Smooth muscle cell (in vitro differentiated cells): ENCODE results near the gene F2RL2. TPM values are rescaled to one million over a fixed set of nuclear protein-coding genes. Genes with fewer than 3 reads are reported as not detected.
"Not testable (repeated sequence)": the region's sequence is repeated elsewhere in the genome, so short reads cannot be mapped to it uniquely, and the experiment has no call there.

Source experiments
- DNase-seq: peaks from one replicate; lab custom pipeline; 2025; ENCODE audit not compliant: unreplicated experiment; lab: John Stamatoyannopoulos, UW
- H2AFZ ChIP-seq: fragments of 200-600 bp; sonication (generic); 2 replicates; pipeline ENCODE4 v1.6.0; 2016; ENCODE audit warnings: antibody characterized with exemption, low read depth, mild to moderate bottlenecking
- H3F3A ChIP-seq: fragments of 200-600 bp; sonication (generic); 2 replicates; pipeline ENCODE4 v1.6.0; 2017; ENCODE audit warnings: antibody characterized with exemption, low read depth
- H3K27ac ChIP-seq: fragments of 200-600 bp; sonication (generic); 2 replicates; pipeline ENCODE4 v1.5.1; 2016; ENCODE audit warnings: low read depth, mild to moderate bottlenecking
- H3K27me3 ChIP-seq: fragments of 200-600 bp; sonication (generic); 2 replicates; pipeline ENCODE4 v1.6.1; 2016; ENCODE audit warnings: low read depth, mild to moderate bottlenecking
- H3K36me3 ChIP-seq: fragments of 200-600 bp; sonication (generic); 2 replicates; pipeline ENCODE4 v1.5.1; 2016; ENCODE audit warnings: low read depth
- H3K4me1 ChIP-seq: fragments of 200-600 bp; sonication (generic); 2 replicates; pipeline ENCODE4 v1.5.1; 2016; ENCODE audit warnings: low read depth
- H3K4me2 ChIP-seq: fragments of 200-600 bp; sonication (generic); 2 replicates; pipeline ENCODE4 v1.6.0; 2016; ENCODE audit warnings: mild to moderate bottlenecking
- H3K4me3 ChIP-seq: fragments of 200-600 bp; sonication (generic); 2 replicates; pipeline ENCODE4 v1.5.1; 2016; ENCODE audit warnings: mild to moderate bottlenecking
- H3K79me2 ChIP-seq: fragments of 200-600 bp; sonication (generic); 2 replicates; pipeline ENCODE4 v1.6.0; 2016; ENCODE audit warnings: low read depth, mild to moderate bottlenecking
- H3K9ac ChIP-seq: fragments of 200-600 bp; sonication (generic); 2 replicates; pipeline ENCODE4 v1.6.0; 2016; ENCODE audit warnings: low read depth
- H3K9me3 ChIP-seq: fragments of 200-600 bp; sonication (generic); replicated peaks from 2 replicates; pipeline ENCODE4 v1.5.1; 2016; ENCODE audit warnings: low read depth
- H4K20me1 ChIP-seq: fragments of 200-600 bp; sonication (generic); 2 replicates; pipeline ENCODE4 v1.6.0; 2016; ENCODE audit warnings: low read depth
- WGBS: methylation state at CpG from one replicate; pipeline ENCODE4 v1.1.7; 2016; ENCODE audit warnings: low lambda C conversion rate; 5-methylcytosine and 5-hydroxymethylcytosine counted together
- polyA plus RNA-seq: library from polyadenylated mRNA; unstranded; fragments of >200 nt; fragmentation: Nextera tagmentation; extraction: Ambion mirVana; gene quantifications from 2 replicates; pipeline ENCODE4 v1.2.1, GENCODE V29; 2016
- total RNA-seq: library from RNA; depleted of rRNA; stranded (reverse); fragments of >200 nt; gene quantifications from 2 replicates; pipeline ENCODE4 v1.2.3, GENCODE V29; 2014
- TF ChIP-seq, protein P1 (sequence below): fragments of 200-600 bp; sonication (generic); IDR thresholded peaks from 2 replicates; pipeline ENCODE4 v1.5.1; 2017; ENCODE audit warnings: borderline replicate concordance, mild to moderate bottlenecking, antibody characterized with exemption; ENCODE audit not compliant: insufficient read depth, poor library complexity, severe bottlenecking

The F2RL2 gene
- total and polyA plus RNA-seq, 2 experiments from 2014 or later: 1.4 TPM; not detected in 1

GRCh38 chr5:76607353-76607871, 15.8 kb downstream of the F2RL2 start:
- Histone ChIP-seq H3K4me2 (peak overlapping the region; percentile 63), H3K4me3 (no peak overlapping the region), H4K20me1 (no peaks in the 10 kb centered on the region), H3K4me1 (peaks cover 16% of the 10 kb centered on the region), H3K9me3 (no peaks in the 10 kb centered on the region), H3K79me2 (no peaks in the 10 kb centered on the region), H3K27me3 (no peaks in the 10 kb centered on the region), H2AFZ (peak overlapping the region; percentile 64), H3F3A (no peaks in the 10 kb centered on the region), H3K36me3 (no peaks in the 10 kb centered on the region), H3K9ac (no peak overlapping the region), H3K27ac (peak overlapping the region; percentile 15)
- 51% methylated on average over 9 of the region's 9 CpGs for WGBS
- DNase-seq: no peak
- TF ChIP-seq, protein P1, sequence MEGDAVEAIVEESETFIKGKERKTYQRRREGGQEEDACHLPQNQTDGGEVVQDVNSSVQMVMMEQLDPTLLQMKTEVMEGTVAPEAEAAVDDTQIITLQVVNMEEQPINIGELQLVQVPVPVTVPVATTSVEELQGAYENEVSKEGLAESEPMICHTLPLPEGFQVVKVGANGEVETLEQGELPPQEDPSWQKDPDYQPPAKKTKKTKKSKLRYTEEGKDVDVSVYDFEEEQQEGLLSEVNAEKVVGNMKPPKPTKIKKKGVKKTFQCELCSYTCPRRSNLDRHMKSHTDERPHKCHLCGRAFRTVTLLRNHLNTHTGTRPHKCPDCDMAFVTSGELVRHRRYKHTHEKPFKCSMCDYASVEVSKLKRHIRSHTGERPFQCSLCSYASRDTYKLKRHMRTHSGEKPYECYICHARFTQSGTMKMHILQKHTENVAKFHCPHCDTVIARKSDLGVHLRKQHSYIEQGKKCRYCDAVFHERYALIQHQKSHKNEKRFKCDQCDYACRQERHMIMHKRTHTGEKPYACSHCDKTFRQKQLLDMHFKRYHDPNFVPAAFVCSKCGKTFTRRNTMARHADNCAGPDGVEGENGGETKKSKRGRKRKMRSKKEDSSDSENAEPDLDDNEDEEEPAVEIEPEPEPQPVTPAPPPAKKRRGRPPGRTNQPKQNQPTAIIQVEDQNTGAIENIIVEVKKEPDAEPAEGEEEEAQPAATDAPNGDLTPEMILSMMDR: no peak

DNA sequence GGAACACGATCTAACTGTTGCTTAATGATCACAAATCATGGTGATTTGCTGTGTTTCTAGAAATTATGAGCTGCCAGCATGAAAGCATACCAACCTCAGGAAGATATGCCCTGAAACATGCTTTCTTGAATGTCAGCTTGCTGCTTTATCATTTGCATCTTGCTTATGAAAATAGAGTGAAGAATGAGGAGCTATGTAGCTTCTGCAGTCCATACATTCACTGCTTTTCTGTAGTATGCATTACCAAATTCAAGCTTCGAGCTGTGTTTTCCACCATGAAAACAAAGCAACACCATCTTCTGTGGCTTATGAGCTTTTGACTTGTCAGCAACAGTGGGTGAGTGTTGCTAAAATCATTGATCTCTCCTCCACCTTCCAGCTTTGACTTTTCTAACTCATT, 16.5 kb downstream of the F2RL2 start:
- peaks cover 16% of the 10 kb centered on the region for H3K4me1 ChIP-seq
- no peak overlapping the region for H3K4me3 ChIP-seq
- TF ChIP-seq, protein P1: no peak
- H3F3A ChIP-seq: no peaks in the 10 kb centered on the region
- peak overlapping the region; percentile 64 for H2AFZ ChIP-seq
- H3K36me3 ChIP-seq: no peaks in the 10 kb centered on the region
- no peaks in the 10 kb centered on the region for H4K20me1 ChIP-seq
- H3K79me2 ChIP-seq: no peaks in the 10 kb centered on the region
- peak overlapping the region; percentile 15 for H3K27ac ChIP-seq
- peak overlapping the region; percentile 63 for H3K4me2 ChIP-seq
- 73% methylated on average over 2 of the region's 2 CpGs for WGBS
- H3K9ac ChIP-seq: no peak overlapping the region
- H3K9me3 ChIP-seq: no peaks in the 10 kb centered on the region
- no peak for DNase-seq
- no peaks in the 10 kb centered on the region for H3K27me3 ChIP-seq

DNA sequence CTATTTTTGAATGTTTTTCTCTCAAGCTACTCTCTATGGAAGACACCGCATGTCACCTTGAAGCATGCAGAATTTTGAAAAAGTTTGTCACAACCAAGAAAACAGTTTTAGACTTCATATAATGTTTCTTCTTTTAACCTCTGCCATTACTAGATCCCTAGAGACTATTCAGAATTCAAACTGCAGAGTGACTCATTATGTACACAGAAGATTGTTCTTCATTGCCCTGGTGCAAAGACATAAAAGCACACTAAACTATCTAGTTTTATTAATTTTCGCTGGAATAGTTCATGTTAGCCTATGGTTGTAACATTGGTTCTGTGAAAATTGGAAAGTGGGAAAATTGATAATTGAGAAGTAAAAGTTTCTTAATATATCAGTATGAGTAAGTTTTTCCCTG, 18.4 kb downstream of the F2RL2 start:
- no peak for DNase-seq
- Histone ChIP-seq H3K9me3 (no peaks in the 10 kb centered on the region), H2AFZ (no peak overlapping the region), H3K79me2 (no peaks in the 10 kb centered on the region), H3K9ac (no peak overlapping the region), H3K4me3 (no peak overlapping the region), H3K4me2 (no peak overlapping the region), H3K27ac (no peak overlapping the region), H3K36me3 (no peaks in the 10 kb centered on the region), H3K4me1 (peaks cover 16% of the 10 kb centered on the region), H4K20me1 (no peaks in the 10 kb centered on the region), H3K27me3 (no peaks in the 10 kb centered on the region), H3F3A (no peaks in the 10 kb centered on the region)
- TF ChIP-seq, protein P1: no peak
- WGBS: 67% methylated on average over 2 of the region's 2 CpGs

- peaks cover 16% of the 10 kb centered on the region for H3K4me1 ChIP-seq
- 100% methylated on average over 1 of the region's 1 CpG for WGBS
- not testable (repeated sequence) for H3K9me3 ChIP-seq, H3K27me3 ChIP-seq, H3K36me3 ChIP-seq, H3K4me2 ChIP-seq, H2AFZ ChIP-seq, H3F3A ChIP-seq, H3K4me3 ChIP-seq, H3K79me2 ChIP-seq, DNase-seq, H3K9ac ChIP-seq, H4K20me1 ChIP-seq, H3K27ac ChIP-seq
These were observed 19.2 kb downstream of the F2RL2 start for GRCh38 chr5:76603991-76604390.
